Right lobe of liver (tissue), 6 donors: Measurements from ENCODE around the gene SCYL1. TPM values are rescaled to one million over a fixed set of nuclear protein-coding genes. Genes with fewer than 3 reads are reported as not detected.

ENCODE experiments used
- ATAC-seq, 4 donors: fragments of 200-7000 bp; cut with Tn5 transposase; one replicate each; pipeline ENCODE4 v1.9.1; 2020; ENCODE audit warnings: mild to moderate bottlenecking in 4 of 4, moderate library complexity in 4 of 4
- DNase-seq, 3 donors: peaks; one replicate each; pipeline ENCODE4 v3.0.0-alpha.2; 2020
- H3K27ac ChIP-seq, 3 donors: fragments of 200-600 bp; one replicate each; pipeline ENCODE4 v1.8.0; 2022
- H3K27me3 ChIP-seq, 2 donors: fragments of 200-600 bp; one replicate each; pipeline ENCODE4 v1.8.0; 2022
- H3K36me3 ChIP-seq, 4 donors: fragments of 200-600 bp; sonication (generic) in 1 of 4; one replicate each; pipeline versions ENCODE4 v1.5.1 to v1.8.0; 2017 to 2022; ENCODE audit warnings: control low read depth in 1 of 4
- H3K4me1 ChIP-seq, 4 donors: fragments of 200-600 bp; sonication (generic) in 1 of 4; one replicate each; pipeline versions ENCODE4 v1.5.1 to v1.8.0; 2017 to 2022; ENCODE audit warnings: control low read depth in 1 of 4
- H3K4me3 ChIP-seq, 3 donors: fragments of 200-600 bp; one replicate each; pipeline ENCODE4 v1.8.0; 2022
- H3K9me3 ChIP-seq, 4 donors: fragments of 200-600 bp; sonication (generic) in 1 of 4; one replicate each; pipeline versions ENCODE4 v1.5.1 to v1.8.0; 2017 to 2022; ENCODE audit warnings: control low read depth in 1 of 4
- POLR2A ChIP-seq: fragments of 450-650 bp; IDR thresholded peaks from one replicate; pipeline ENCODE4 v1.6.1; 2017; ENCODE audit warnings: antibody characterized with exemption, mild to moderate bottlenecking
- WGBS: methylation state at CpG from one replicate; pipeline ENCODE4 v1.1.6; 2018; ENCODE audit warnings: low coverage, low lambda C conversion rate; ENCODE audit not compliant: insufficient coverage; ENCODE audit errors: missing lambda C conversion rate; 5-methylcytosine and 5-hydroxymethylcytosine counted together
- intact Hi-C, 2 donors: fragments of 100-400 bp; cut with DNase I; formaldehyde crosslinking; loops; one replicate each; pipeline versions ENCODE4 v1.11.2 to v1.14.1; 2022
- total RNA-seq, 6 experiments: library from RNA; depleted of rRNA in 2 of 6; stranded (reverse); fragments of >200 nt in 2 of 6; fragmentation: NEBNext Ultra II Directional in 3 of 6; extraction: Animal tissue kit (Norgen Biotek cat#: 25700) in 3 of 6; gene quantifications; one replicate each; pipeline versions ENCODE4 v1.1.0 to v1.2.4, GENCODE V29; 2016 to 2023
- TF ChIP-seq, protein P1 (sequence below), 4 donors: fragments of 200-600 bp in 3 of 4; fragments of 450-650 bp in 1 of 4; IDR thresholded peaks; one replicate each; pipeline versions ENCODE4 v1.5.1 to v1.8.0; 2016 to 2022; ENCODE audit warnings: antibody characterized with exemption in 4 of 4, mild to moderate bottlenecking in 2 of 4
- donor health status: DM: no; HTN: yes; CAD: no.
- donor health status: DM: no; HTN: no; CAD: no.
- donor health status: DM: no; HTN: no; CAD: no.
- donor health status: DM: no; HTN: yes; CAD: no.
- donor health status: DM: no; HTN: yes; CAD: no.

Gene SCYL1
- total RNA-seq, 6 experiments from 2014 or later = 51.3 to 82.3 (median 57.0) TPM

DNA sequence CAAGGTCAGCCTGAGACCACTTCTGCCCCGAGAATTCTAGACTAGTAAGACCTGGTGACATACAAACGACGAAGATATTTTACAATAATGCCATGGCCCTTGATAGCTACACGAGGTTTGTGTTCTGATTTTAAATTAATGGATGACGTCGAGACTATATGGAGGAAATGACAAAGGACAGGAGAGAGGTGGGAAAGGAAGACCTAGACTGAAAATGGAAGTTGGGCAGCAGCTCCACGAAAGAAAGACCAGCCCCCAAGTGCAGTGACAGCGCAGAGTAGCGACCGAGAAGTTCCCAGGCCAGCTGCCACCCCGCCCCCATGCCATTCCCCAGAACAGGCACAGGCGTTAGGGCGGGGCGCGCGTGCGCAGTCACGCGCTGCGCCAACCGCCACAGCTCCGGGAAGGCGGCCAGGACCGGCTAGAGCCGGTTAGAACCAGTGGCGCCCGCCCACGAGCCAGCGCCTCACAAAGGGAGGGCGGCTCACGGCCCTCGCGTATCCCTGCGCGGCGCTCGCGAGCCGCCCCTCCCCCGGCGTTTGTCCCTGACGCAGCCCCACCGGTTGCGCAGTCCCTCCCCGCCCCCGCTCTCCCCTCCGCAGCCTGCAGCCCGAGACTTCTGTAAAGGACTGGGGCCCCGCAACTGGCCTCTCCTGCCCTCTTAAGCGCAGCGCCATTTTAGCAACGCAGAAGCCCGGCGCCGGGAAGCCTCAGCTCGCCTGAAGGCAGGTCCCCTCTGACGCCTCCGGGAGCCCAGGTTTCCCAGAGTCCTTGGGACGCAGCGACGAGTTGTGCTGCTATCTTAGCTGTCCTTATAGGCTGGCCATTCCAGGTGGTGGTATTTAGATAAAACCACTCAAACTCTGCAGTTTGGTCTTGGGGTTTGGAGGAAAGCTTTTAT is 27.5 kb upstream of the SCYL1 start:
- Histone ChIP-seq H3K4me3 (peak overlapping the region; percentile 61 to 75 (median 67)), H3K36me3 (peaks cover 0 to 6% (median 3%) of the 10 kb centered on the region in 4 donors), H3K27me3 (no peaks in the 10 kb centered on the region), H3K9me3 (no peaks in the 10 kb centered on the region), H3K4me1 (peaks cover 0 to 45% (median 21%) of the 10 kb centered on the region in 4 donors), H3K27ac (peak overlapping the region; percentile 99 to 100 (median 100))
- TF ChIP-seq, protein P1, sequence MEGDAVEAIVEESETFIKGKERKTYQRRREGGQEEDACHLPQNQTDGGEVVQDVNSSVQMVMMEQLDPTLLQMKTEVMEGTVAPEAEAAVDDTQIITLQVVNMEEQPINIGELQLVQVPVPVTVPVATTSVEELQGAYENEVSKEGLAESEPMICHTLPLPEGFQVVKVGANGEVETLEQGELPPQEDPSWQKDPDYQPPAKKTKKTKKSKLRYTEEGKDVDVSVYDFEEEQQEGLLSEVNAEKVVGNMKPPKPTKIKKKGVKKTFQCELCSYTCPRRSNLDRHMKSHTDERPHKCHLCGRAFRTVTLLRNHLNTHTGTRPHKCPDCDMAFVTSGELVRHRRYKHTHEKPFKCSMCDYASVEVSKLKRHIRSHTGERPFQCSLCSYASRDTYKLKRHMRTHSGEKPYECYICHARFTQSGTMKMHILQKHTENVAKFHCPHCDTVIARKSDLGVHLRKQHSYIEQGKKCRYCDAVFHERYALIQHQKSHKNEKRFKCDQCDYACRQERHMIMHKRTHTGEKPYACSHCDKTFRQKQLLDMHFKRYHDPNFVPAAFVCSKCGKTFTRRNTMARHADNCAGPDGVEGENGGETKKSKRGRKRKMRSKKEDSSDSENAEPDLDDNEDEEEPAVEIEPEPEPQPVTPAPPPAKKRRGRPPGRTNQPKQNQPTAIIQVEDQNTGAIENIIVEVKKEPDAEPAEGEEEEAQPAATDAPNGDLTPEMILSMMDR (IDR thresholded peaks at IDR 0.05) = peak in 1 of 4 donors; percentile 10
- TF ChIP-seq POLR2A = peak; percentile 85
- intact Hi-C loops = loop anchor here in 1 of 2 donors (5.0 kb wide), 1 partner anchor 75 kb away; the partner anchor contains the start of gene NEAT1
- 0% methylated on average over 17 of the region's 61 CpGs for WGBS
- DNase-seq = peak; percentile 99
- peak; percentile 65 to 90 (median 82) for ATAC-seq

DNA sequence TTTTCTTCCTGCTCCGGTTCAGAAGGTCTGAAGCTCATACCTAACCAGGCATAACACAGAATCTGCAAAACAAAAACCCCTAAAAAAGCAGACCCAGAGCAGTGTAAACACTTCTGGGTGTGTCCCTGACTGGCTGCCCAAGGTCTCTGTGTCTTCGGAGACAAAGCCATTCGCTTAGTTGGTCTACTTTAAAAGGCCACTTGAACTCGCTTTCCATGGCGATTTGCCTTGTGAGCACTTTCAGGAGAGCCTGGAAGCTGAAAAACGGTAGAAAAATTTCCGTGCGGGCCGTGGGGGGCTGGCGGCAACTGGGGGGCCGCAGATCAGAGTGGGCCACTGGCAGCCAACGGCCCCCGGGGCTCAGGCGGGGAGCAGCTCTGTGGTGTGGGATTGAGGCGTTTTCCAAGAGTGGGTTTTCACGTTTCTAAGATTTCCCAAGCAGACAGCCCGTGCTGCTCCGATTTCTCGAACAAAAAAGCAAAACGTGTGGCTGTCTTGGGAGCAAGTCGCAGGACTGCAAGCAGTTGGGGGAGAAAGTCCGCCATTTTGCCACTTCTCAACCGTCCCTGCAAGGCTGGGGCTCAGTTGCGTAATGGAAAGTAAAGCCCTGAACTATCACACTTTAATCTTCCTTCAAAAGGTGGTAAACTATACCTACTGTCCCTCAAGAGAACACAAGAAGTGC is 26.7 kb upstream of the SCYL1 start:
- Histone ChIP-seq H3K27ac (peak overlapping the region; percentile 99 to 100 (median 100)), H3K9me3 (no peaks in the 10 kb centered on the region), H3K36me3 (peaks cover 0 to 14% (median 8%) of the 10 kb centered on the region in 4 donors), H3K4me1 (peaks cover 0 to 42% (median 16%) of the 10 kb centered on the region in 4 donors), H3K4me3 (peak overlapping the region; percentile 61 to 75 (median 67)), H3K27me3 (no peaks in the 10 kb centered on the region)
- intact Hi-C loops = loop anchor here in 1 of 2 donors (5.0 kb wide), 1 partner anchor 76 kb away; the partner anchor contains the start of gene NEAT1
- 0% methylated on average over 24 of the region's 24 CpGs for WGBS
- DNase-seq (peak in 2 of 3 donors; percentile 66 to 74), ATAC-seq (peak; percentile 11 to 30 (median 22))
- TF ChIP-seq, protein P1 (IDR thresholded peaks at IDR 0.05) = no peak
- TF ChIP-seq POLR2A = no peak

DNA sequence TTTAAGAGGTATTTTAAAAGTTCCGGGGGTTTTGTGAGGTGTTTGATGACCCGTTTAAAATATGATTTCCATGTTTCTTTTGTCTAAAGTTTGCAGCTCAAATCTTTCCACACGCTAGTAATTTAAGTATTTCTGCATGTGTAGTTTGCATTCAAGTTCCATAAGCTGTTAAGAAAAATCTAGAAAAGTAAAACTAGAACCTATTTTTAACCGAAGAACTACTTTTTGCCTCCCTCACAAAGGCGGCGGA is 26.2 kb upstream of the SCYL1 start:
- ATAC-seq = no peak
- WGBS = under 1% methylated on average over 6 of the region's 6 CpGs
- Histone ChIP-seq H3K4me3 (peak overlapping the region; percentile 61 to 75 (median 67)), H3K27me3 (no peaks in the 10 kb centered on the region), H3K9me3 (no peaks in the 10 kb centered on the region), H3K36me3 (peaks cover 0 to 19% (median 12%) of the 10 kb centered on the region in 4 donors), H3K4me1 (peaks cover 0 to 42% (median 12%) of the 10 kb centered on the region in 4 donors), H3K27ac (peak overlapping the region; percentile 99 to 100 (median 100))
- no peak for TF ChIP-seq POLR2A
- TF ChIP-seq, protein P1 (IDR thresholded peaks at IDR 0.05) = no peak
- DNase-seq = no peak
- intact Hi-C loops = loop anchor here in 1 of 2 donors (5.0 kb wide), 1 partner anchor 76 kb away; the partner anchor contains the start of gene NEAT1

DNA sequence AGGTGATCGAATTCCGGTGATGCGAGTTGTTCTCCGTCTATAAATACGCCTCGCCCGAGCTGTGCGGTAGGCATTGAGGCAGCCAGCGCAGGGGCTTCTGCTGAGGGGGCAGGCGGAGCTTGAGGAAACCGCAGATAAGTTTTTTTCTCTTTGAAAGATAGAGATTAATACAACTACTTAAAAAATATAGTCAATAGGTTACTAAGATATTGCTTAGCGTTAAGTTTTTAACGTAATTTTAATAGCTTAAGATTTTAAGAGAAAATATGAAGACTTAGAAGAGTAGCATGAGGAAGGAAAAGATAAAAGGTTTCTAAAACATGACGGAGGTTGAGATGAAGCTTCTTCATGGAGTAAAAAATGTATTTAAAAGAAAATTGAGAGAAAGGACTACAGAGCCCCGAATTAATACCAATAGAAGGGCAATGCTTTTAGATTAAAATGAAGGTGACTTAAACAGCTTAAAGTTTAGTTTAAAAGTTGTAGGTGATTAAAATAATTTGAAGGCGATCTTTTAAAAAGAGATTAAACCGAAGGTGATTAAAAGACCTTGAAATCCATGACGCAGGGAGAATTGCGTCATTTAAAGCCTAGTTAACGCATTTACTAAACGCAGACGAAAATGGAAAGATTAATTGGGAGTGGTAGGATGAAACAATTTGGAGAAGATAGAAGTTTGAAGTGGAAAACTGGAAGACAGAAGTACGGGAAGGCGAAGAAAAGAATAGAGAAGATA is 25.7 kb upstream of the SCYL1 start, which contains the start of gene MALAT1:
MALAT1 (plus strand) TSS at position 69 of the 736 bp plus-strand sequence.
- Histone ChIP-seq H3K4me1 (peaks cover 0 to 40% (median 9%) of the 10 kb centered on the region in 4 donors), H3K4me3 (peak within 1 kb of the TSS; percentile 61 to 75 (median 67)), H3K36me3 (peaks cover 0 to 24% (median 16%) of the 10 kb centered on the region in 4 donors), H3K27ac (peak within 1 kb of the TSS; percentile 99 to 100 (median 100)), H3K27me3 (no peaks in the 10 kb centered on the region), H3K9me3 (no peaks in the 10 kb centered on the region)
- TF ChIP-seq, protein P1 (IDR thresholded peaks at IDR 0.05) = no peak
- TF ChIP-seq POLR2A = peak; percentile 100
- under 1% methylated on average over 24 of the region's 24 CpGs for whole genome bisulfite sequencing
- intact Hi-C loops = loop anchor here in 1 of 2 donors (5.0 kb wide), 1 partner anchor 77 kb away; the partner anchor contains the start of gene NEAT1
- ATAC-seq (peak; percentile 19 to 48 (median 30)), DNase-seq (peak; percentile 93 to 94 (median 93))
